Peyer's patch (tissue), 4 donors: ENCODE results near the gene SLAMF9.

Experiments
- CTCF ChIP-seq, 6 experiments: fragments of 450-650 bp in 4 of 6; fragments of 200-600 bp in 2 of 6; sonication (generic) in 1 of 6; IDR thresholded peaks; one replicate each; pipeline ENCODE4 v1.5.1; 2017 to 2019; ENCODE audit warnings: antibody characterized with exemption in 6 of 6, mild to moderate bottlenecking in 3 of 6, moderate library complexity in 1 of 6
- POLR2A ChIP-seq, 2 donors: fragments of 450-650 bp; IDR thresholded peaks; one replicate each; pipeline ENCODE4 v1.5.1; 2017; ENCODE audit warnings: antibody characterized with exemption in 2 of 2, mild to moderate bottlenecking in 2 of 2, moderate library complexity in 2 of 2

- TF ChIP-seq CTCF (IDR thresholded peaks at IDR 0.05) (no peak), POLR2A (IDR thresholded peaks at IDR 0.05) (no peak)
Measured at GRCh38 chr1:159979257-159979656, 25.2 kb upstream of the SLAMF9 start.
